ENCODE results near the gene BYSL.

The BYSL gene

GRCh38 chr6:41914869-41915530 lies 6.3 kb upstream of the BYSL start:
- no peak for DNase-seq

GRCh38 chr6:41917528-41917927 lies 3.8 kb upstream of the BYSL start:
- DNase-seq: peak; percentile 94

GRCh38 chr6:41921712-41921998 lies 356 bp downstream of the BYSL start:
- DNase-seq: peak; percentile 22

GRCh38 chr6:41922154-41922553 lies 855 bp downstream of the BYSL start:
- no peak for DNase-seq

- DNase-seq: no peak
These were observed 6.0 kb downstream of the BYSL start for GRCh38 chr6:41927253-41927652.

- no peak for DNase-seq
These were observed 8.6 kb downstream of the BYSL start for GRCh38 chr6:41929924-41930323.

GRCh38 chr6:41931792-41932191 lies 10.5 kb downstream of the BYSL start:
- DNase-seq: no peak

- DNase-seq: no peak
These were observed 11.1 kb downstream of the BYSL start for GRCh38 chr6:41932378-41932777.

GRCh38 chr6:41934278-41935192 lies 13.2 kb downstream of the BYSL start:
- DNase-seq: no peak

GRCh38 chr6:41935193-41935574 lies 13.9 kb downstream of the BYSL start:
- no peak for DNase-seq

GRCh38 chr6:41935685-41936072 lies 14.4 kb downstream of the BYSL start:
- no peak for DNase-seq

GRCh38 chr6:41936073-41936837 lies 15.0 kb downstream of the BYSL start:
- peak; percentile 76 for DNase-seq

- DNase-seq: no peak
These were observed 16.2 kb downstream of the BYSL start for GRCh38 chr6:41937472-41937860.

GRCh38 chr6:41937861-41938574 lies 16.7 kb downstream of the BYSL start:
- no peak for DNase-seq

- no peak for DNase-seq
These were observed 17.4 kb downstream of the BYSL start for GRCh38 chr6:41938590-41939175.

GRCh38 chr6:41939176-41939847 lies 18.0 kb downstream of the BYSL start:
- DNase-seq: peak; percentile 48

GRCh38 chr6:41939848-41940758 lies 18.8 kb downstream of the BYSL start:
- peak; percentile 26 for DNase-seq

GRCh38 chr6:41940759-41941279 lies 19.5 kb downstream of the BYSL start:
- peak; percentile 47 for DNase-seq

GRCh38 chr6:41941280-41942066 lies 20.2 kb downstream of the BYSL start, which contains the start of gene CCND3:
Gene CCND3 (minus strand): TSS chr6:41941808. CDS start chr6:41941649, 159 bp downstream.
- peak; percentile 94 for DNase-seq

Data from HCEC 1CT (cell line).